SJCRH30 (cell line): ENCODE results near the gene ERGIC3. TPM values are rescaled to one million over a fixed set of nuclear protein-coding genes. Genes with fewer than 3 reads are reported as not detected.
"Not testable (repeated sequence)": the region's sequence is repeated elsewhere in the genome, so short reads cannot be mapped to it uniquely, and the experiment has no call there.

Experiments used
- DNase-seq, 2 experiments: peaks; one replicate each; pipeline ENCODE4 v3.0.0-alpha.2; 2015 to 2020
- H3K27ac ChIP-seq: fragments of 250-450 bp; sonication (Bioruptor Pico); 2 replicates; pipeline ENCODE4 v1.5.1; 2020; ENCODE audit warnings: mild to moderate bottlenecking, moderate library complexity
- H3K27me3 ChIP-seq: fragments of 250-450 bp; sonication (Bioruptor Pico); 2 replicates; pipeline ENCODE4 v1.5.1; 2020; ENCODE audit warnings: mild to moderate bottlenecking, moderate library complexity
- H3K36me3 ChIP-seq: fragments of 250-450 bp; sonication (Bioruptor Pico); 2 replicates; pipeline ENCODE4 v1.5.1; 2020; ENCODE audit warnings: mild to moderate bottlenecking, moderate library complexity
- H3K4me1 ChIP-seq: fragments of 250-450 bp; sonication (Bioruptor Pico); 2 replicates; pipeline ENCODE4 v1.5.1; 2020; ENCODE audit warnings: mild to moderate bottlenecking, moderate library complexity
- H3K4me3 ChIP-seq: fragments of 250-450 bp; sonication (Bioruptor Pico); 2 replicates; pipeline ENCODE4 v1.5.1; 2020; ENCODE audit warnings: mild to moderate bottlenecking, moderate library complexity
- H3K9me3 ChIP-seq: fragments of 250-450 bp; sonication (Bioruptor Pico); replicated peaks from 2 replicates; pipeline ENCODE4 v1.5.1; 2020; ENCODE audit warnings: mild to moderate bottlenecking, moderate library complexity
- total RNA-seq: library from RNA; depleted of rRNA; stranded (reverse); fragments of >200 nt; shearing (Covaris generic); gene quantifications from 2 replicates; pipeline ENCODE4 v1.2.3, GENCODE V29; 2014

The ERGIC3 gene
- total RNA-seq, 1 experiment from 2014 or later: 244 TPM

GRCh38 chr20:35510951-35511735, 30.7 kb upstream of the ERGIC3 start:
- Histone ChIP-seq H3K4me3 (no peak overlapping the region), H3K36me3 (peaks cover 14% of the 10 kb centered on the region), H3K27me3 (no peaks in the 10 kb centered on the region), H3K27ac (no peak overlapping the region), H3K9me3 (no peaks in the 10 kb centered on the region), H3K4me1 (no peaks in the 10 kb centered on the region)
- no peak for DNase-seq

DNA sequence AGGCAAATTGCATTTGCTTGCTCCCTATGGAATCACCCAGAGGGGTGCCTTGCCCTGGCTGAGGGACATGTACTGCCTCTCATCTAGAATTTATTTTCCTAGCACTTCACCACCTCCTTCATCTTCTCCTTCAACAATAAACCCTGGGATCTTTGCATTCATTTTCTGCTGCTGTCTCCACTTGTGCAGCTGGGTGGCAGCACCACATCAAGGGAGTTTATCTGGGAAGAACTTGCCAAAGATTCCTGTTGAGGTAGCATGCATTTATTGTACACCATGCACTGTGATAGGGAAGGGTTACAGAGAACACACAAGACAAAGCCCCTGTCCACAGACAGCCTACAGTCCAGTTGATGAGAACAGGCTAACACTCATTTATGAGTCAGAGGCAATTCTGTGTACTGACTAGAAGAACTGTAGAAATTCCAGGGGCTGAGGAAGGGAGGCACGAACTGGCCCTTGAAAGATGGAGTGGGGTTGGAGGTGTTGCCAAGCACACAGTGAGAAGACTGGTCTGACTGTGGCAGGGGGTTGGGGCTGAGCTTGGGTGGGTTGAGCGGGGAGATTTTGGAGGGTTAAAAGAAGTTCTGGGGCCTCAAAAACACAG, 30.0 kb upstream of the ERGIC3 start:
- H3K4me1 ChIP-seq: no peaks in the 10 kb centered on the region
- no peaks in the 10 kb centered on the region for H3K9me3 ChIP-seq
- peaks cover 14% of the 10 kb centered on the region for H3K36me3 ChIP-seq
- H3K27ac ChIP-seq: no peak overlapping the region
- peak; percentile 34 to 71 for DNase-seq
- H3K27me3 ChIP-seq: no peaks in the 10 kb centered on the region
- H3K4me3 ChIP-seq: no peak overlapping the region

GRCh38 chr20:35514371-35514932, 27.4 kb upstream of the ERGIC3 start:
- no peaks in the 10 kb centered on the region for H3K9me3 ChIP-seq
- no peaks in the 10 kb centered on the region for H3K27me3 ChIP-seq
- DNase-seq: no peak
- no peak overlapping the region for H3K4me3 ChIP-seq
- peaks cover 12% of the 10 kb centered on the region for H3K36me3 ChIP-seq
- no peaks in the 10 kb centered on the region for H3K4me1 ChIP-seq
- no peak overlapping the region for H3K27ac ChIP-seq

DNA sequence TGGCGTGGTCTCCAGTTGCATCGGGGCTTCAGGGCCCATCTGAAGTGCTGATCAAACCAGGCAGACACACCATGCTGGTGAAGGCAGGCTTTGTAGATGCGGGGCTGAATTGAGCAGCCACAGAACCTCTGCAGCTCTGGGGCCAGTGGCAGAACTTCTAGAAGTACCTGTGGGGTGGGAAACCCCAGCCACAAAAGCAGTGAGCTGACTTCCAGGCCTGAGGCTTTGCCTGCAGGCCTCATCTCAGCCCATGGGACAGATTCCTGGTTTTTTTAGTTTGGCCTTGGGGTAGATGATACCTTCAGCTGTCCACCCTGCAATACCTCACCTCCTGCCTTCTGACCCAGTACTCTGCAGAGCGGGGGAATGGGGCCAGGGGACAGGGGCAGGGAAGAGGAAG, 26.5 kb upstream of the ERGIC3 start:
- peaks cover 9% of the 10 kb centered on the region for H3K36me3 ChIP-seq
- DNase-seq: no peak
- H3K27me3 ChIP-seq: no peaks in the 10 kb centered on the region
- no peak overlapping the region for H3K4me3 ChIP-seq
- H3K4me1 ChIP-seq: no peaks in the 10 kb centered on the region
- H3K9me3 ChIP-seq: no peaks in the 10 kb centered on the region
- H3K27ac ChIP-seq: no peak overlapping the region

DNA sequence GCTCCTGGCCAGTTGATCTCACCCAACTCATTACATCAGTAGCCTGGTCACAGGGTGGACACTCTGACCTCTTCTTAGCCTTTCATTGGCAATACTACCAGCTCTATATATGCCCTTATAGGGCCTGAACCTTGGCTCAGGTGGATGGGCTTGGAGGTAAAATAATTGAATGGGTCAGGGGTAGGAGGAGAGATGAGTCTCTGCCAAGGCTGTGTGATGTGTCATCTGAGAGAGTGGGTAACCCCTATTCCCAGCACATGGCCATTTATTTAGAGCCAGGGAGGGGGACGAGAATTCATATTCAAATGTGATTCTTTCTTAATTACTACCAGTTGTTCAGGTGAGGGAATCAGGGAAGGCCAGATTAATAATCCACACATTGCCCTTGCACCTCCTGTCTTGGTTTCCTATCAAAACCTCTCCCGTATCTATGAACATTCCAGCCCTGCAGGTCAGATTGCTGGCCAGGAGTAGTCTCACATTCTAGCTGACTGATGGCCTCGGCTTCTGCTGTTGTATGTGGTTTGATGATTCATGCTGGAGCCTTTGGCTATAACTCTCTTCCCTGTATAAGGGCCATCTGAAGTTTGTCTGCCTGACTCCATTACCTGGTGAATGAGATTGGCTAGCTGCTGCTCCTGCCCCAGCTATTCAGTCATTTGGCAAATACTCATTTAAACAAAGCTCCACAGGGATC, 25.8 kb upstream of the ERGIC3 start:
- peaks cover 9% of the 10 kb centered on the region for H3K36me3 ChIP-seq
- H3K4me3 ChIP-seq: no peak overlapping the region
- H3K27ac ChIP-seq: no peak overlapping the region
- no peaks in the 10 kb centered on the region for H3K4me1 ChIP-seq
- H3K9me3 ChIP-seq: no peaks in the 10 kb centered on the region
- H3K27me3 ChIP-seq: no peaks in the 10 kb centered on the region
- DNase-seq: peak in 1 of 2 experiments; percentile 32

DNA sequence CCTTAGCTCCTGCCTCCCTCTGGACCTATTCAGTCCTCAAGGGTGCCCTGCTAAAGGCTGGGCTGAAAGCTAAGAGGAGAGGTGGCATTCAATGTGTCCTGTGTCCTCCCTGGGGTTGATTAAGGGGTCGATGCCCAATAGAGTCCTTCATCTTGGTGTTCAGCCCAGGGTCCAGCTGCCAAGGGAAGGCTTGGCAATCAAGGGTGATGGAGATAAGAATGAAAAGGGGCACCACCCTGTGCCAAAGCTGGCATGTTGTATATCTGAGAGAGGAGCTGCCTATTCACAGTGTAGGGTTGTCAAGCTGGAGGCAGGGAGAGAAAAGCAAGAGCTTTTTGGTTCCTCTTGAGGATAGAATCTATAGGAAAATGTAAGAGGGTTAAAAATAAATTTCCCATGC, 24.8 kb upstream of the ERGIC3 start:
- Histone ChIP-seq H3K27ac (no peak overlapping the region), H3K4me1 (no peaks in the 10 kb centered on the region), H3K36me3 (peaks cover 3% of the 10 kb centered on the region; the same call in 1 of the 2 replicates), H3K9me3 (no peaks in the 10 kb centered on the region), H3K27me3 (no peaks in the 10 kb centered on the region), H3K4me3 (no peak overlapping the region)
- DNase-seq: no peak

DNA sequence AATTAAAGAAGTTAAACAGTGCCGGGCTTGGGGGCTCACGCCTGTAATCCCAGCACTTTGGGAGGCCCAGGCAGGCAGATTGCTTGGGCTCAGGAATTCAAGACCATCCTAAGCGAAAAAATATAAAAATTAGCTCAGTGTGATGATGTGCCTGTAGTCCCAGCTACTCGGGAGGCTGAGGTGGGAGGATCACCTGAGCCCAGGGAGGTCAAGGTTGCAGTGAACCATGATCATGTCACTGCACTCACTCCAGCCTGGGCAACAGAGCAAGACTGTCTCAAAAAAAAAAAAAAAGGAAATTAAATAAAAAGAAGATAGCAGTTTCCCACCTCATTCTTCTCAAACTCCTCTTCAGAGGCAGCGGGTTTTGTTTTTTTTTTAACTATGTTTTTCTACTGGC, 24.1 kb upstream of the ERGIC3 start:
- DNase-seq, H3K4me3 ChIP-seq, H3K9me3 ChIP-seq, H3K27me3 ChIP-seq, H3K4me1 ChIP-seq, H3K36me3 ChIP-seq, H3K27ac ChIP-seq: not testable (repeated sequence)

GRCh38 chr20:35518955-35519354, 22.9 kb upstream of the ERGIC3 start:
- no peaks in the 10 kb centered on the region for H3K4me1 ChIP-seq
- H3K4me3 ChIP-seq: no peak overlapping the region
- no peaks in the 10 kb centered on the region for H3K36me3 ChIP-seq
- DNase-seq: no peak
- H3K9me3 ChIP-seq: no peaks in the 10 kb centered on the region
- no peak overlapping the region for H3K27ac ChIP-seq
- H3K27me3 ChIP-seq: no peaks in the 10 kb centered on the region

- peak; percentile 30 to 63 for DNase-seq
- no peaks in the 10 kb centered on the region for H3K4me1 ChIP-seq
- H3K9me3 ChIP-seq: no peaks in the 10 kb centered on the region
- no peak overlapping the region for H3K27ac ChIP-seq
- H3K4me3 ChIP-seq: no peak overlapping the region
- H3K36me3 ChIP-seq: no peaks in the 10 kb centered on the region
- H3K27me3 ChIP-seq: no peaks in the 10 kb centered on the region
Observed at GRCh38 chr20:35523298-35523888, 18.5 kb upstream of the ERGIC3 start.

DNA sequence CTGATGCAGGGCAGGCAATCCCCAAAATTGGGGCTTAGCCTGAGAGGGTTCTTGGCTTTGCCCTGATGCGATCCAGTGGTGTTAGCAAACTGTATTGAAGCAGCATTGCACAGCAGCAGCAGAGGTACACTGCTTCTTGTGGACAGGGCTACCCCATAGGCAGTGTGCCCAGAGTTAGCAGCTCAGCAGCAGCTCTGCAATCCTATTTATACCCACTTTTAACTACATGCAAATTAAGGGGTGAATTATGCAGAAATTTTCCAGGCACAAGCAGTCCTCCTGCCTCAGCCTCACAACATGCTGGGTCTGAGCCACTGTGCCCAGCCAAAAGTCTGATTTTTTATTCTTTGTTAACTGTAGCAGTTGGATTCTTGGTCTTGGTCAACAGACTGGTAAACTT, 16.2 kb upstream of the ERGIC3 start:
- no peak overlapping the region for H3K27ac ChIP-seq
- H3K27me3 ChIP-seq: no peaks in the 10 kb centered on the region
- no peaks in the 10 kb centered on the region for H3K36me3 ChIP-seq
- no peak overlapping the region for H3K4me3 ChIP-seq
- no peaks in the 10 kb centered on the region for H3K9me3 ChIP-seq
- DNase-seq: no peak
- no peaks in the 10 kb centered on the region for H3K4me1 ChIP-seq

DNA sequence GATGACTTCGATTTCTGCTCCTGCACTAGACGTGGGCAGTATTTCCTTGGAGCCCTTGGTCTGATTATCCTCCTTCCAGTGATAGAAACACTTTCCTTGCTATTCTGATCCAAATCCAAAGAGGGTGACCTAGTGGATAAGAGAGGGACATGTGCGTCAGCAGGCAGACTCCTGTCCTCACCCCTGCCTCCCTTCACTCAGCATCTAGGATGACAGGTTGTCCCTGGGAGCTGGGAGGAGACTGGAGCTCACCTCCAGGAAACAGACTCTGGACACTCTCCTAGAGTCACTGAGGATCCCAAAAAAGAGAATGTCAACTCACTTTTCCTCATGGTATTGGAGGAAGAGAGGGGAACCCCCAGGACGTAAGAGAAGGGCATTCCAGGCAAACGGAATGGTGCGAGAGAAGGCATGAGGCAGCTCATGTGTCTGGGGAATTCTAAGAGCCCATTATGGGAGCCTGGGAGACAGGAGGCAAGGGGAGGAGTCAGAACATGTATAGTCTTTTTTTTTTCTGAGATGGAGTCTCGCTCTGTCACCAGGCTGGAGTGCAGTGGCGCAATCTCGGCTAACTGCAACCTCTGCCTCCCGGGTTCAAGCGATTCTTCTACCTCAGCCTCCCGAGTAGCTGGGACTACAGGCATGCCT, 14.6 kb upstream of the ERGIC3 start:
- H3K4me3 ChIP-seq: no peak overlapping the region
- no peaks in the 10 kb centered on the region for H3K9me3 ChIP-seq
- H3K27ac ChIP-seq: no peak overlapping the region
- H3K4me1 ChIP-seq: no peaks in the 10 kb centered on the region
- H3K36me3 ChIP-seq: no peaks in the 10 kb centered on the region
- no peaks in the 10 kb centered on the region for H3K27me3 ChIP-seq
- DNase-seq: no peak

DNA sequence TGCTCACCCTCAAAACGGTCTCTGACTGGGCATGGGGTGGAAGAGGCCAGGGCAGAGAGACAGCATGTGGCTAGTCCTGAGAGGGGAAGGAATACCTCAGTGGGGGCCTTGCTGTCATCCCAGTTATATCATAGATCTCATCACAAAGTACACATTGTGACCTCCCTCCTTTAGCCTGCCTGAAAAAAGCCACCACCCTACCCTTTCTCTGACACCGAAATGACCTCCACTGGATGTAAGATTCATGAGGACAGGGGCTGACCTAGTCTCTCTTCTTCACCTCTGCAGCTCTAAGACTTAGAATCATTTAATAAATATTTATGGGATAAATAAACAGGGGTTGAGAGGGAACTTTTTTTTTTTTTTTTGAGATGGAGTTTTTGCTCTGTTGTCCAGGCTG, 12.3 kb upstream of the ERGIC3 start, which contains the start of gene C20orf173:
C20orf173 (minus strand) TSS at position 101 of the 400 bp plus-strand sequence. CDS start 279 bp downstream, outside the sequence.
- no peak for DNase-seq
- no peaks in the 10 kb centered on the region for H3K36me3 ChIP-seq
- no peak within 1 kb of the TSS for H3K27ac ChIP-seq
- no peaks in the 10 kb centered on the region for H3K9me3 ChIP-seq
- no peak within 1 kb of the TSS for H3K4me3 ChIP-seq
- H3K4me1 ChIP-seq: no peaks in the 10 kb centered on the region
- no peaks in the 10 kb centered on the region for H3K27me3 ChIP-seq

GRCh38 chr20:35539756-35540212, 2.1 kb upstream of the ERGIC3 start:
- peak overlapping the region; percentile 47 for H3K4me3 ChIP-seq
- H3K4me1 ChIP-seq: peaks cover 9% of the 10 kb centered on the region; the same call in 1 of the 2 replicates
- H3K36me3 ChIP-seq: peaks cover 8% of the 10 kb centered on the region
- peak; percentile 95 to 99 for DNase-seq
- no peak overlapping the region for H3K27ac ChIP-seq
- no peaks in the 10 kb centered on the region for H3K27me3 ChIP-seq
- H3K9me3 ChIP-seq: no peaks in the 10 kb centered on the region

DNA sequence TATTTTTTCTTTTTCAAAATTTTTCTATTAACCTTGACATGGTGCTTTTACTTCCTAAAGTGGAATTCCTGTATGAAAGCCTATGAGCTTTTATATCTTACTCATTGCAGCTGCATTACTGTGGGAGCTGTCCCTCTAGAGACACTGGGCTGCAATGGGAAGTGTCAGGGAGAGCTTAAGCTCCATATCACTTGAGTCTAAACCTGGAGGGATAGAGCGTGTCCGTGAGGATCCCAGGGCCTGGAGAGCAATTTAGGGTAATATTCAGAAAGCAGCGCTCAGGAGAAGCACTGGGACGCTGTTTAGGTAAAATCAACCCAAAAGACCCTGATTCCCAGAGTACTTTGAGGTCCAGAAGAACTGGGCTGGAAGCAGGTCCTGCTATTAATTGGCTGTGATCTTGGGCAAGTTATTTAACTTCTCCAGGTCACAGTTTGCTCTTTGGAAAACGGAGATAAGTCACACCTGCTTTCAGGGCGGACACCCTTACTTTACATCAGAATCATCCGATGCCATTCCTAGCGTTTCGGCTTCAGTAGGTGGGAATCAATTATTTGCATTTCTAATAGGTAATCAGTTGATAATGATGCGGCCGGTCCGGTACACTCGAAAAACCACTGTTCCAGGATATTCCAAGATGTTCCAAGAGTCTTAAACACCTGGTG, 628 bp upstream of the ERGIC3 start:
- Histone ChIP-seq H3K4me3 (peak overlapping the region; percentile 82), H3K27ac (no peak overlapping the region), H3K9me3 (no peaks in the 10 kb centered on the region), H3K36me3 (peaks cover 12% of the 10 kb centered on the region), H3K27me3 (no peaks in the 10 kb centered on the region), H3K4me1 (peaks cover 9% of the 10 kb centered on the region; the same call in 1 of the 2 replicates)
- peak; percentile 40 to 70 for DNase-seq
